ENCODE measurements around the gene GPR158. TPM values are rescaled to one million over a fixed set of nuclear protein-coding genes. Genes with fewer than 3 reads are reported as not detected.

Gene GPR158
- total RNA-seq, 2 donors from 2014 or later: not detected

DNA sequence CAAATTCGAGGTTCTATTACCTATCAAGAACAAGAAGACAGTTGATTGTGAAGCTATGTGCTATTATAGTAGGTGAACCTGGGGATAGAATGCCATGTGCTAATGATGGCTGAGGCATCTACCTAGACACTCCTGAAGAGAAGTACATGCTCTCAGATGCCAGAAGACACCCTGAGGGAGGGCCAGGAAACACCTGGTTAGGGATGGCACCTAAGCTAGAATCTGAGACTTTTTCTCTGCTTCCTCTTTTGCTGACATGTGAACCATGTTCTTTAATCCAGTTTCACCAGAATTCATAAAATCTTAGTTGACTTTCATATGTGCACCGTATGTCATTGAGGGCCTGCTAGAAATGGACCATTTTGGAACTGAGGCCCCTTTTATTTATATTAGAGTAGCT is 242.8 kb downstream of the GPR158 start:
- peaks cover 0 to 4% of the 10 kb centered on the region in 2 donors for H3K9me3 Mint-ChIP-seq

DNA sequence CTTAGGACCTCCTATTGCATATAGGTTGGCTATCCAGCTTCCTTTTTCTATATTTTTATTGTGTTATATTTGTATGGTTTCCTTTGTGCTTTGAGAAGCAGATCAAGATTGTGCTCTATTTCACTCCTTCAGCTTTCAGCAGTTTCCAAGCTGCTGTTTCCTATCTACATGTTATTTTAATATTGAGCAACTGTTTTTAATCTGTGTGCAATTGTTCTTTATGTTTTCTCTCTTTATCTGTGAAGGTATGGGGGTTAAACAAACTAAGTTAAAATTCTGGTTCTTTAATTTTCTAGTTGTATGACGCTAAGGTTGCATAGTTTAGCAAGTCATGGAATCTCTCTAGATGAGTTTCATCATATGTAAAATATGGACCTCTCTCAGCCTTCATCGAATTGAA is 251.0 kb downstream of the GPR158 start:
- Mint-ChIP-seq H3K9me3 (peaks cover 6 to 9% of the 10 kb centered on the region in 2 donors), H3K27ac (no peak overlapping the region), H3K36me3 (no peaks in the 10 kb centered on the region)
- DNase-seq (ENCODE audit: low spot score in 2 of 2) (no peak), ATAC-seq (no peak)

More for the DNA sequence above, 242.8 kb downstream of the GPR158 start:
- ATAC-seq (no peak), DNase-seq (ENCODE audit: low spot score in 2 of 2) (no peak)
- Mint-ChIP-seq H3K36me3 (no peaks in the 10 kb centered on the region), H3K27ac (no peak overlapping the region)

DNA sequence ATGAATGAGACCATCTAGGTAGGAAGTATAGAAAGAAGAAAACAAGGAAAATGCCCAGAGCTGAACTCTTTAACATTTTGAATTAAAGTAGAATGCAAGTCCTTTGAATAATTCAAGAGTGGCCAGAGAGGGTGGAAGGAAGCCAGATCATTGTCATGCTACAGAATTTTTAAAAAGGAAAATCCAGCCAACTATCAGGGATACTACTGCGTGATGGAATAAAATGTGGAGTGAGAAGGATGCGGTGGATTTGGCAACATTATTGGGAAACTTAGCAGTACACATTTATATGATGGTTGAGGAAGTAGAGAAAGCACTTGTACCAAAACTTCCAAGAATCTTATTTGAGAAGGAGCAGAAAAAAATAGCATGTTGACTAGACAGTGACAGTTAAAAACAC is 261.6 kb downstream of the GPR158 start:
- H3K36me3 Mint-ChIP-seq: no peaks in the 10 kb centered on the region
- no peak for DNase-seq (ENCODE audit: low spot score in 2 of 2)
- ATAC-seq: no peak
- H3K27ac Mint-ChIP-seq: no peak overlapping the region
- H3K9me3 Mint-ChIP-seq: peaks cover 9 to 13% of the 10 kb centered on the region in 2 donors

DNA sequence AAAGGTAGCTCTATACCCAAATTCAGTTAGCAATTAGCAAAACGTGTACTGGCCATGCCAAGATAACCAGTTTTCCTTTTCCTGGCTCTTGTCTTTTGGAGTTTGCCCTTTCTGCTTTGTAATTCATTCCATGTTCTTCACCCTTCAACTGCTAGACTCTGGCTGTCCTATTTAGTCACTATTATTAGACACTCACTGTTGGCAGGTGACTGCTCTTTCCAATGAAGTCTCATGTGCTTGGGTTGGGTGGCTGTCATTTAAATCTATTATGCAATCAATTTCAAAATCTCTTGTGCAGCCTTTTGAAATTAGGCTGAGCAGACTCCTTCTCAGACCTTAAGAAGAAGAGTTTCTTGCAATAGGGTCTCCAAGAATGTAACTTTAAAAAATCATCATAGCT is 266.5 kb downstream of the GPR158 start:
- Mint-ChIP-seq H3K9me3 (peaks cover 16 to 23% of the 10 kb centered on the region in 2 donors), H3K36me3 (no peaks in the 10 kb centered on the region), H3K27ac (no peak overlapping the region)
- ATAC-seq: no peak
- no peak for DNase-seq (ENCODE audit: low spot score in 2 of 2)

DNA sequence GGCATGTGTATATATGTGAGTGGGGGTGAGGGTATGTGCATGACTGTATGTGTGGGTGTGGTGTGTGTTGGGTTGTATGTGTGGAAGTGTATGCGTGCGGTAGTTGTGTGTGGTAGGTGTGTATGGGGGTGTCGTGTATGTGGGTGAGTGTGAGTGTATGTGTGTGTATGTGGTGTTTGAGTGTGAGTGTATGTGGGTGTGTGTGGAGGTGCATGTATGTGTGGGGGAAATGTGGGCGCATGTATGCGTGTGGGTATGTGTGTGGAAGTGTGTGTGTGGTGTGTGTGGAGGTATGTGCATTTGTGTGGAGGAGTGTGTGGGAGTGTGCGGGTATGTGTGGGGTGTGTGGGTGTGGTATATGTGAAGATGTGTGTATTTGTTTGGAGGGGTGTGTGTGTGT is 269.5 kb downstream of the GPR158 start:
- Mint-ChIP-seq H3K9me3 (peaks cover 7 to 23% of the 10 kb centered on the region in 2 donors), H3K36me3 (no peaks in the 10 kb centered on the region), H3K27ac (no peak overlapping the region)
- ATAC-seq (no peak), DNase-seq (ENCODE audit: low spot score in 2 of 2) (no peak)

DNA sequence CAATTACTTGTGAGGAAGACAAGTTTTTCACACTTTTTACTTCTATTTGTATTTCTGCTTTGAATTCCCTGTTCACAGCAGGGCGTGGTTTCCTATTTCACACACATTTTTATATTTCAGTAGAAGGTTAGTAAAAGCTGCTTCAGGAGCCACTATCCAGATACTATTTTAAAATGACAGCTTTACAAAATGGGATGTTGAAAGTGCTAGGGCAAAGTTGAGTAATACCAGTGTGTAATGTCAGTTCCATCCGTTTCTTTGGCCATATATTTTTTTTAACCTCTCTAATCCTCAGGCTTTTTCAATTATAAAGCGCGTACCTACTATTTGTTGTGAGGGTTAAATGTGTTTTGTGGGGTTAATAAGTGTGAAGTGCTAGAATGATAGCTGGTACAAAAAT is 276.6 kb downstream of the GPR158 start:
- Mint-ChIP-seq H3K27ac (no peak overlapping the region), H3K9me3 (peaks cover 15 to 16% of the 10 kb centered on the region in 2 donors), H3K36me3 (peaks cover 4% of the 10 kb centered on the region in 2 donors)
- DNase-seq (ENCODE audit: low spot score in 2 of 2) (no peak), ATAC-seq (no peak)

DNA sequence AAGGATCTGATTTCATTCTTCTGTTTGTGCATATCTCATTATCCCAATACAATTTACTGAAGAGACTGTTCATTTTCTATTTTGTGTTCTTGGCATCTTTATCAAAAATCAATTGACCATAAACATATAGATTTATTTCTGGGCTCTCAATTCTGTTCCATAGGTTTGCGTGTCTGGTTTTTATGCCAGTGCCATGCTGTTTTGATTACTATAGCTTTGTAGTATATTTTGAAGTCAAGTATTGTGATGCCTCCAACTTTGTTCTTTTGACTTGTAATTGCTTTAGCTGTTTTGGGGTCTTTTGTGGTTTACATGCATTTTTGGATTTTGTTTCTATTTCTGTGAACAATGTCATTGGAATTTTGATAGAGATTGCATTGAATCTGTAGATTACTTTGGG is 278.8 kb downstream of the GPR158 start:
- Mint-ChIP-seq H3K27ac (no peak overlapping the region), H3K9me3 (peaks cover 15 to 16% of the 10 kb centered on the region in 2 donors), H3K36me3 (peaks cover 4% of the 10 kb centered on the region in 2 donors)
- no peak for DNase-seq (ENCODE audit: low spot score in 2 of 2)
- no peak for ATAC-seq

DNA sequence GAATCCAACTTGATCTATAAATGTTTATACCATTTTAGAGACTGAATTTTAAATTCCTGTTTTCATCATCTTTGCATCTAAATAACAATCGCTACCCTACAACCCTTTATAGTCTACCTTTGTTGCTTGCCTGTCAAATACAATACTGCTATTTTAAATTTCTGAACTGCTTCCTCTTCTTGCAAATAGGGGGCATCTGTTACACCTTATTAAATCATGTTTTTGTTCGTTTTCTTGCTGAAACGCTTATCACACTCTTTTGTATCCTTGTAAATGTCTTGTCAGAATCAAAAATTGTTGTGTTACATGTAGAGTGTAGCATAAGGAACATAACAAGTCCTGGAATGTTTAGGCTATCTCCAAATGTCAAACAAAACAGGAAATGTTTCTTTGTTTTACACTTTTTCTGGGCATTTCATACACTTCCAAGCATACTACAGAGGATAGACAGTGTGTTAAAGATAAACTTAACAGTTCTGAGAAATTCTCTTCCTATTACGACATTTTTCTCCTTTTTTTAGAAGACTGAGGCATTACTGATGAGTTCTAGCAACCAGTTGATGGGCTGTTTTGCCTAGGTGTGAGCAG is 281.3 kb downstream of the GPR158 start:
- no peak for ATAC-seq
- Mint-ChIP-seq H3K36me3 (peaks cover 0 to 4% of the 10 kb centered on the region in 2 donors), H3K9me3 (peaks cover 10 to 18% of the 10 kb centered on the region in 2 donors), H3K27ac (no peak overlapping the region)
- no peak for DNase-seq (ENCODE audit: low spot score in 2 of 2)

DNA sequence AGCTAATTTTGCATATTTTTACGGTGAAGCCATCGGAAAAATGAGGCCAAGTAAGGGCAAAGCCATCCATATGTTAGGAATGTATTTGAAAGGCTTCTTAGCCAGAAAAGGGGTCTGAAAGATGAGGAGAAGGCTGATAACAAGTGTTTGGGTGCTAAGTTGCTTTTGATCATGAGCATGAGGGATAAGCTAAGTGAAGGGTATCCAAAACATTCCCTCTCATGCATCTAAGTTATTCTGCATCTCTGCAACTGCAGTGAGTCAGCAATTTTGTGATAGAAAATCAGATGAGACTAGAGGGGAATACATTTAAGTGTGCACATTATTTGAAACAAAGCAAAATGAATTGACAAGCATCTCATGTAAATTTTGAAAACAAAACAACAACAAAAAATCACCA is 282.8 kb downstream of the GPR158 start:
- Mint-ChIP-seq H3K27ac (no peak overlapping the region), H3K36me3 (peaks cover 0 to 4% of the 10 kb centered on the region in 2 donors), H3K9me3 (peaks cover 10 to 24% of the 10 kb centered on the region in 2 donors)
- DNase-seq (ENCODE audit: low spot score in 2 of 2) (no peak), ATAC-seq (no peak)

DNA sequence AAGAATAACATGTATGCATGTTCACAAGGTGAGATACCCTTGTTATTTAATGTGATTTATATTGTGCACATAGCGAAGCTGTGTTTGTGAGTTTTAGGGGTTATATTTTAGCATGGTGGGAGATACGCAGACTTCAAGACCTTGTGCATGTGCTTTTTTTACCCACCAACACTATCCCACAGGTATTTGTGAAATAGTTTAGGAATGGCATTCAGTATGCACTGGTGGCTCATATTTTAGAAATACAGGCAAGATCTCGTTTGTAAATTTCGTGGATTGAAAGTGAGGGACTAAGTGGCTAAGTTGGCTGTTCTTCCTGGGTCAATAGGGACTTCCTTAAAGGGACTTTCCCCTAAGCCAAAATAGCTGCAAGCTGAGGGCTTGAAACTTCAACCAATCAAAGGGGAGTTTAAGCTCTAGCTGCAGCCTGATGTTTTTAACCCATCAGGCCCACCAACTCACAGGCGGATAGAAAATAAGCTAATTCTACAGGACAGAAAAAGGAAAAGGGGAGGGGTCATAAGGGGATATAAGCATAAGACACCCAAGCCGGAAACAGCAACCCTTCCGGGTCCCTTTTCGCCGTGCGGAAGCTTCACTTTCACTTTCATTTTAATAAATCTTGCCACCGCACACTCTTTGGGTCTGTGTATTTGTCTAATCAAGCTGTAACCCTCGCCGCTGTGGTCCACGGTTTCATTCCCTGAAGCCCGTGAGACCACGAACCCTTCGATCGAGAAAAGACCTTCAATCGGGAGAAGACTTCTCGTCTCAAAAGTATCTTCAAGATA is 291.0 kb downstream of the GPR158 start:
- Mint-ChIP-seq H3K36me3 (no peaks in the 10 kb centered on the region), H3K9me3 (peaks cover 0 to 24% of the 10 kb centered on the region in 2 donors), H3K27ac (no peak overlapping the region)
- ATAC-seq (no peak), DNase-seq (ENCODE audit: low spot score in 2 of 2) (no peak)

DNA sequence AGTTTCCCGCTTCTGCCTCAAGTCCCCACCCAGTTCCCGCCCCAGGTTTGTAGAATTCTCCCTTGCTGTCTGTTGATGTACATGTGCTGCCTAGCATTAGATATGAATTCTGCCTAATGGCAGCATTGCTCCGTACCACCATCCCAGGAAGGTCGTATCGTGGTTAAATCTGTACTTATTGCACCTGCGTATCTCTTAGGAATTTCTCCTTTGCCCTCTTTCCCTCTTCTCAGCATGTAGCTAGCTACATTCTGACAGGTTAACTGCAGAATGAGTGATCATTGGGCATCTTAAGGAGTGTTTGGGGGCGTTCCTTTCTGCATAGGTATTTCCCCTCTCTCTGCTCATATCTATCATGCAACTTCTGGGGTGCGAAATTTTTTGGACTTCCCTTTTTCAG is 293.1 kb downstream of the GPR158 start:
- ATAC-seq (no peak), DNase-seq (ENCODE audit: low spot score in 2 of 2) (no peak)
- Mint-ChIP-seq H3K27ac (no peak overlapping the region), H3K9me3 (peaks cover 0 to 15% of the 10 kb centered on the region in 2 donors), H3K36me3 (no peaks in the 10 kb centered on the region)

DNA sequence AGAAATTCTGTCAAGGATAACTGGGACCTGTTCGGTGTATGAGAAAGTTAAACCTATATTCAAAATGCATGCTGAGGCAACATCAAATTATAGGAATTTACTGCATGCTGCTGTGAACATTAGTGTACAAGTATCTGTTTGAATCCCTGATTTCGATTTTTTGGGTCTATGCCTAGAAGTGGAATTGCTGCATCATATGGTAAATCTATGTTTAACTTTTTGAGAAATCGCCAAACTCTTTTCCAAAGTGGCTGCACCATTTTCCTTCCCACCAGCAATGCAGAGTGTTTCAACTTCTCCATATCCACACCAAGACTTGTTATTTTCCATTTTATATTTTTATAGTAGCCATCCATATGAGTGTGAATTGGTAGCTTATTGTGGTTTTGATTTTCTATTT is 306.7 kb downstream of the GPR158 start:
- H3K9me3 Mint-ChIP-seq: peaks cover 22 to 23% of the 10 kb centered on the region in 2 donors
- no peak overlapping the region for H3K27ac Mint-ChIP-seq
- DNase-seq (ENCODE audit: low spot score in 2 of 2): no peak
- ATAC-seq: no peak
- no peaks in the 10 kb centered on the region for H3K36me3 Mint-ChIP-seq

DNA sequence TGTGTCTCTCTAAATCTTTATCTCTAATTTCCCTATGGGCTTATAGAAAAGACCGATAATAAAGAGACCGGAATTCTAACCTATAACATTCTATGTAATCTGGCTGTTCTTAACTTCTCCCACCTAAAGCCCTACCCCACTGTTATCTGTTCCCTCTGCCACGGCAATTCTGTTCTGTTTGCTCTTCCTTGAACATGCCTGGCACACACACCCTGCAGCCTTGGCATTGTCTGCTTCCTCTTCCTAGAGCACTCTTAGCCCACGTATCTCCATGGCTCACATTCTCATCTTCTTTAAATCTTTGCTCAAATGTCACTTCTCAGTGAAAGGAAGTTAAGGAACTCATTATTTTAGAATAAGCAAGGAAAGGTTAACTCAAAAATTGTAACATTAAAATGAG is 309.2 kb downstream of the GPR158 start:
- H3K27ac Mint-ChIP-seq: no peak overlapping the region
- no peak for DNase-seq (ENCODE audit: low spot score in 2 of 2)
- H3K36me3 Mint-ChIP-seq: no peaks in the 10 kb centered on the region
- peaks cover 22 to 23% of the 10 kb centered on the region in 2 donors for H3K9me3 Mint-ChIP-seq
- ATAC-seq: no peak

DNA sequence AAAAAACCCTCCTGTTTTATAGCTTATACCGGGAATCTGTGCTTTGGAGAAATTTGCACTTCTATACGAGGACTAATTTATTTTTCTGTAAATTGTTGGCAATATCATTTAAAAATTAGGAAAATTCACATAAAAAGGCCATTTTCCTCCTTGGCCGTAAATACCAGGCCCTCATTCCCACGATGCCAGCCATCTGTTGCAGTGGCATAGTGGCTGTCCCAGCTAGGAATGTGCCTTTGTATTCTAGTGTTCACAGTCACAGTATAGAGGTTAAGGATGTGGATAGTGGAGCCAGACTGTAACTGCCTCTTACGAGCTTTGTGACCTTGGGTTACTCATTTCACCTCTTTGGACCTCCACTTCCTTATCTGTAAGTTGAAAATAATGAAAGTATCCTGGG is 312.5 kb downstream of the GPR158 start:
- DNase-seq (ENCODE audit: low spot score in 2 of 2): no peak
- Mint-ChIP-seq H3K36me3 (no peaks in the 10 kb centered on the region), H3K27ac (no peak overlapping the region)

DNA sequence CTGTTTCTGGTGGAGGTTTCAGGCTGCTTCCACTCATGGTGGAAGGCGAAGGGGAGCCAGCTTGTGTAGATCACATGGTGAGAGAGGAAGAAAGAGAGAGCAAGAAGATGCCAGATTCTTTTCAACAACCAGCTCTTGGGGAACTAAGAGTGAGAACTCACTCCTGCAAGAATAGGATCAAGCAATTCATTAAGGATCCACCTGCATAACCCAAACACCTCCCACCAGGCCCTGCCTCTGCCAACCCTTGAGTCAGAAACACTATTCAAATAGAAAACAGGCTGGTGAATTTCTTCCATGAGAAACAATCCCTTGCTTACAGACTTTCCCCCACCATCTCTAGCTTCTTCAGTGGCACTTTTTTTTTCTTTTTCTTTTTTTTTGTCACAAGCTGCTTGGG is 317.2 kb downstream of the GPR158 start:
- no peak for DNase-seq (ENCODE audit: low spot score in 2 of 2)
- no peak for ATAC-seq
- H3K36me3 Mint-ChIP-seq: no peaks in the 10 kb centered on the region
- no peaks in the 10 kb centered on the region for H3K9me3 Mint-ChIP-seq
- H3K27ac Mint-ChIP-seq: no peak overlapping the region

More for the DNA sequence above, 312.5 kb downstream of the GPR158 start:
- H3K9me3 Mint-ChIP-seq: peaks cover 12 to 19% of the 10 kb centered on the region in 2 donors
- ATAC-seq: no peak

DNA sequence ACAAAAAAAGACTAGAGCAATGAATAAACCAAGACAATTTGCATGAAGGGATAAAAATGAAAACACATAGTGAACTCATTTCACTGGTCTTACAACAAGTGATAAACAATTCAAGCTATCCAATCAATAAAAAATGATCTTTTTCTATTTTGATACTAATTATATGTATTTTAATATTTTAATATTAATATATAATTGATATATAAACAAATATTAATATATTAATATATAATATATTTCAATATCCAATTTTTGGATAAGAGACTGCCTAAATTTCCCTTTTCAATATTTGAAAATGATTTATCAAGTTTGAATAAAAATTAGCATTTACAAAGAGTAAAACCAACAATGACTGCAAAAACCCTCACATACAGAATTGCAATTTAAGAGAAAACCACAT is 317.9 kb downstream of the GPR158 start:
- no peaks in the 10 kb centered on the region for H3K9me3 Mint-ChIP-seq
- no peak for DNase-seq (ENCODE audit: low spot score in 2 of 2)
- H3K36me3 Mint-ChIP-seq: no peaks in the 10 kb centered on the region
- H3K27ac Mint-ChIP-seq: no peak overlapping the region
- ATAC-seq: no peak

DNA sequence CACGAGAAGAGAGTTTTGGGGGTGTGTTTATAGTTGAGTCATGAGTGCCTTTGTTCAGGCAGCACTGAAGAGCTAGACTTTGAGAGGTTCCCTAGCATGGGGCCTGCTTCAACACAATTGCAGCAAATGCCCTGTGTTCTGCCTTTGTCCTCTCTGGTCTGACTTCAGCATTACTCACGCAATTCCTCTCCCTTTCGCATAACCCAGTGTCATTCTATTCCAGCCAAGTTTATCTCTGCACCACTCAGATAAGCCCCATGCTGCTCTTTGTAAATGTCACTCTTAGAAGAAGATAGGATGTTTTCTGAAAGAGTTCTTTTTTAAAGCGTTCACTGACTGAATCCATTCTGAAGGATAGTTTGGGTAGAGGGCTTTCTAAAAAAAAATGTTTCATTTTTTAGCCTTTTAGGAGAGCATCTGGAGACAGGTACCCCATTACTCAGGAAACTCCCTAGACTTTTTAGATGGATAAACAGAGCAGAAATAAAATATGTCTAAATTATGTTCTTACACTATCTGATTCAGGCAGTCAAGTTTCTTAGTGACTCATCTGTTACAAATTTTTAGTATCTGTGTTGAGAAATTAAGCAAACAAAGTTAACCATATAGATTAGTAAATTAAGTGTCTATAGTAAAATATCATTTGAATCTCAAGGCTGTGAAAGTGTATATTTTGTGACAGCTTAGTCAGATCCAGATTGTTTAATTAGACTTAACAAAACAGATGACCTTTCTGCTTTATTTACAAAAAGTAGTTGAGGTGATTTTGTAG is 318.5 kb downstream of the GPR158 start:
- no peak for DNase-seq (ENCODE audit: low spot score in 2 of 2)
- Mint-ChIP-seq H3K36me3 (no peaks in the 10 kb centered on the region), H3K9me3 (no peaks in the 10 kb centered on the region), H3K27ac (no peak overlapping the region)
- ATAC-seq: no peak
